ENCODE data around the gene NRG2. TPM values are rescaled to one million over a fixed set of nuclear protein-coding genes. Genes with fewer than 3 reads are reported as not detected.

NRG2 gene
- polyA plus RNA-seq, 3 donors = 0.72 to 1.7 (median 1.5) TPM

DNA sequence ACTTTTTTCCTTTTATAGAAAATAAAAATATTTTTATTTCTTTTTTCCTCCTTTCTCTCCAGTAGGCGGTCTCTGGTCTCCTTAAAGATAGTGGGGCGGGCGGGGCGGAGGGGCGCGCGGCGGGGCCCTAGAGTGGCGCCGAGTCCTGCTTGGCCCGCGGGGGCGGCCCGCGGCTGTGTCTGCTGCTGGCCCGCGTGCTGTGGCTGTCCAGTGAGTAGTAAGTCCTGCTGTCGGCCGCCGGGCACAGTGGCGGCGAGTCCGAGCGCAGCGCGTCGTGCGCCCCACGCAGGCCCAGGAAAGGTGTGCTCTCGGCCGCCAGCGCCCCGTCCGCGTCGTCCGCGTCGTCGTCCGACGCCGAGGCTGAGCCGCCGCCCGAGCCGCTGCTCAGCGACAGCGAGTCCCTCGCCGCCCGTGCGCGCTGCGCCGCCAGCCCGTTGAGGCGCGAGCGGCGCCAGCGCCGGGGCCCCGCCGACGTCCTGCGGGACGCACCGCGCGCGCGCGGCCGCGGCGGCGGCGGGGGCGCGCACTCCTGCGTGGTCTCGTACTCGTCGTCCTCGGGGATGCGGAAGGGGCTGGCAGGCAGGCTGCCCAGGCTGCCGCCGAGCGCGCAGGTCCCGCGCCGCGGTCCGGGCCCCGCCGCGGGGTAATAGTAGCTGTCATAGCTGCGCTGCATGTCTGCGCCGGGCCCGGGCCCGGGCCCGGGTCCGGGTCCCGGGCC lies 195.2 kb downstream of the NRG2 start:
- peak in 2 of 3 donors; percentile 53 to 57 for DNase-seq (ENCODE audit: low read depth in 3 of 3, low spot score in 2 of 3)

- DNase-seq (ENCODE audit: low read depth in 3 of 3, low spot score in 2 of 3) = no peak
These were observed 196.0 kb downstream of the NRG2 start for GRCh38 chr5:139847091-139847490.

GRCh38 chr5:139845846-139846681 lies 197.0 kb downstream of the NRG2 start:
- DNase-seq (ENCODE audit: low read depth in 3 of 3, low spot score in 2 of 3) = no peak

- DNase-seq (ENCODE audit: low read depth in 3 of 3, low spot score in 2 of 3) = peak in 1 of 3 donors; percentile 41
These were observed 198.5 kb downstream of the NRG2 start for GRCh38 chr5:139844472-139845145.

- no peak for DNase-seq (ENCODE audit: low read depth in 3 of 3, low spot score in 2 of 3)
These were observed 199.1 kb downstream of the NRG2 start for GRCh38 chr5:139843991-139844390.

DNA sequence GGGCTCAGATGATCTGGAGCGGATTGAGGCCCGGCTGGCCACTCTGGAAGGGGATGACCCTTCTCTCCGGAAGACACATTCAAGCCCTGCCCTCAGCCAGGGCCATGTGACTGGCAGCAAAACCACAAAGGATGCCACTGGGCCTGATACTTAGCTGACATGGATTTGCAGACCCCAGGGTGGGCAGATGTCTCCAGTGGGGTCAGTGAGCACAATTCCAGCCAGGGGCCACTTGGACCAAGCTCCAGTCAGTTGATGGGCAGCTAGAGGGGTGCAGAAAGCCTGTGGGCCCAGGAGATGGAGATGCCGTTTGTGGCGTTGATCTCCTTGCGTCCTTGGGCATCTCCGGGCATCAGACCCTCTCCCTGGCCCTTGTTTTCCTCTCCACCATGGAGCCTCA lies 200.8 kb downstream of the NRG2 start:
- no peak for DNase-seq (ENCODE audit: low read depth in 3 of 3, low spot score in 2 of 3)

DNA sequence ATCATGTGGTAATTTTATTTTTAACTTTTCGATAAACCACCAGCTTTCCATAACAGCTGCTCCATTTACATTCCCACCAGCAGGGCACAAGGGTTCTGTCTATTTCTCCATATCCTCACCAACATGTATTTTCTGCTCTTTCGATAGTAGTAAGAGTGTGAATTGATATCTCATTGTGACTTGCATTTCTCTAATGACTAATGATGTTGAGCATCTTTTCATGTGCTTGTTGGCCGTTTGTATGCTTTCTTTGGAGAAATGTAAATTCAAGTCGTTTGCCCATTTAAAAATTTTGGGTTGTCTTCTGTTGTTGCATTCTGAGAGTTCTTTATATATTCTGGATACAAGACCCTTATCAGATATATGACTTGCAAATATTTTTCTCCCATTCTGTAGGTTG lies 201.6 kb downstream of the NRG2 start:
- DNase-seq (ENCODE audit: low read depth in 3 of 3, low spot score in 2 of 3) = no peak

DNA sequence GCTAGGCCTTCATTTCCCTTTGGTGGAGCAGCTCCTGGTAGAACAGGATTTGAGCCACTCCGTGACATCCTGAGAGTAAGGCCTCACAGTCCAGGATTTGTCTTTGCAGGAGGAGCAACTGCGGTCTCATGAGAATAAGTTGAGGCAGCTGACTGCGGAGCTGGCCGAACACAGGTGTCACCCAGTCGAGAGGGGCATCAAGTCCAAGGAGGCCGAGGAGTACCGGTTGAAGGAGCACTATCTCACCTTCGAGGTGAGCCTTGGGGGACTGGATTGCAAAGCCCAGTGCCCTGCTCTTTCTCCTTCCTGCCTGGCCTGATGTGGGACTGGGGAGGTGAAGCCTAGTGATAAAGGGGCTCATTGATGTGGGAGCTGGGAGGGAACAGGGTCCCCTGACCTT lies 203.2 kb downstream of the NRG2 start:
- DNase-seq (ENCODE audit: low read depth in 3 of 3, low spot score in 2 of 3) = no peak

- DNase-seq (ENCODE audit: low read depth in 3 of 3, low spot score in 2 of 3) = no peak
These were observed 203.8 kb downstream of the NRG2 start for GRCh38 chr5:139839232-139839815.

GRCh38 chr5:139838381-139839197 lies 204.5 kb downstream of the NRG2 start:
- DNase-seq (ENCODE audit: low read depth in 3 of 3, low spot score in 2 of 3) = no peak

- DNase-seq (ENCODE audit: low read depth in 3 of 3, low spot score in 2 of 3) = no peak
These were observed 205.3 kb downstream of the NRG2 start for GRCh38 chr5:139837711-139838380.

DNA sequence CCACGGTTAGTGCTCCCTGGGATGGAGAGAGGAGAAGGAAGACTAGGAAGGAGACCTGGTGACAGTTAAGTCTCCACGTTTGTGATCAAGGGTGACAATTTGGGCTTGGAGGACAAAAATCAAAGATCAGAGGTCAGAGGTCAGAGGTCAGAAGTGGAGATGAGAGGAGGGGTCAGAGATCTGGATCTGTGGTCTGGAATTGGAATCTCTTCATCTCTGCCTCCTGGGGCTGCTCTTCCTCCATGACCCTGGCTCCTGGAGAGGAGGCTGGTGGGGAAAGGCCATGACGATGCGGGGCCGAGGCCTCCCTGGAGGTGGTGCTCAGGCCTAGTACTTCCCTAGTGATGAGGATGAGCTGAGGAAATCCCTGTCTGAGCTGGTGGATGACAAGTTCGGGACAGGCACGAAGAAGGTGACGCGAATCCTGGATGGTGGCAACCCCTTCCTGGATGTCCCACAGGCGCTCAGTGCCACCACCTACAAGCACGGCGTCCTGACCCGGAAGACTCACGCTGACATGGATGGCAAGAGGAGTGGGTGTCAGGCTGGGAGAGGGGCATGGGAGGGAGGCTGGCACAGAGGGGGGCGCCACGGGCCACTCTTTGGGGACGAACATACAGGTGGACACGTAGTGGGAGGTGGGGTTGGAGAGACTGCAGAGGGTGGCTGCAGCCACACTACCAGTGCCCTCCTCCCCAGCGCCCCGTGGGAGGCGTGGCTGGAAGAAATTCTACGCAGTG lies 206.5 kb downstream of the NRG2 start:
- DNase-seq (ENCODE audit: low read depth in 3 of 3, low spot score in 2 of 3) = no peak

DNA sequence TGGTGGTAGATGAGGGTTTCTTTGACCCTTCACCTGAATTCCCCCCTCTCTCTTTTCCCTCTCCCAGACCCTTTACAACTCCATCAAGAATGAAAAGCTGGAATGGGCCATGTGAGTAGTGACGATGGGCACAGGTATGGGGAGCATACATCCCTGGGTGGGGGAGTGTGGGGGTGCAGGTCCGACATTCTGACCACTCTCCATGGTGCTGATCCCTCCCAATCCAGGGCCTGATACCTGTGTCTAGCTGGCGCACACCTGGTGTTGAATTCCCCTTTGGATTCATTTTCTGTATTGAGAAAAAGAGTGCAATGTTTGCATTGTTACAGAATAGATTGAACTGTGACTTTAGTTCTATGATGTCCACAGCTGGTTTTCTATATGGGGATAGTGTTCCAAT lies 207.4 kb downstream of the NRG2 start:
- no peak for DNase-seq (ENCODE audit: low read depth in 3 of 3, low spot score in 2 of 3)

GRCh38 chr5:139833525-139833924 lies 209.6 kb downstream of the NRG2 start:
- no peak for DNase-seq (ENCODE audit: low read depth in 3 of 3, low spot score in 2 of 3)

DNA sequence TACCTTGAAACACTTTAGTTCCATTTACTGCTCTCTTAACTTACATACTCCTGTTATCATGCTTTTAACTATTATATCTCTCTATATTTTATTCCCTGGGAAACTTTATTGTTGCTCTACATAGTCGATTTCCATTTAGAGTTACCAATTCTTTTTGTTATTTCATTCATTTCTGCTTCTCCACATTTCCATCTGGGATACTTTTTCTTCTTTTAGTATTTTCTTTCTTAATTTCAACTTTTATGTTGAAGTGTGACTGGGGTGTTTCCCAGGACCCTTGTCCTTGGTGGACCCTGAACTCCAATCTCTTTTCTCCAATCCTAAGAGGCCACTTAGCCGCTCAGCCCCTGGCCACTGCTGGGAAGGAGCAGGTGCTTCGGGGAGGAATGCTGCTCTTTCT lies 211.5 kb downstream of the NRG2 start:
- no peak for DNase-seq (ENCODE audit: low read depth in 3 of 3, low spot score in 2 of 3)

DNA sequence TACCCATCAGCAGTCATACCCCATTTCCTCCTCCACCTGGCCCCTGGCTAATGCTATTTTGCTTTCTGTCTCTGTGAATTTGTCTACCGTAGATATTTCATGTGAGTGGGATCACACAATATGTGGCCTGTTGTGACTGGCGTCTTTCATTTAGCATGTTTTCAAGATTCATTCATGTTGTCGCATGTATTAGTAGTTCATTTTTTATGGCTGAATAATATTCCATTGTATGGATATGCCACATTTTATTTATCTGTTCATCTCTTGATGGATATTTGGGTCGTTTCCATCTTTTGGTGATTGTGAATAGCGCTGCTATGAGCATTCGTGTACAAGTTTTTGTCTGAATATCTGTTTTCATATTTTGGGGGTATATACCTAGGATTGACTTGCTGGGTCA lies 213.6 kb downstream of the NRG2 start:
- no peak for DNase-seq (ENCODE audit: low read depth in 3 of 3, low spot score in 2 of 3)

DNA sequence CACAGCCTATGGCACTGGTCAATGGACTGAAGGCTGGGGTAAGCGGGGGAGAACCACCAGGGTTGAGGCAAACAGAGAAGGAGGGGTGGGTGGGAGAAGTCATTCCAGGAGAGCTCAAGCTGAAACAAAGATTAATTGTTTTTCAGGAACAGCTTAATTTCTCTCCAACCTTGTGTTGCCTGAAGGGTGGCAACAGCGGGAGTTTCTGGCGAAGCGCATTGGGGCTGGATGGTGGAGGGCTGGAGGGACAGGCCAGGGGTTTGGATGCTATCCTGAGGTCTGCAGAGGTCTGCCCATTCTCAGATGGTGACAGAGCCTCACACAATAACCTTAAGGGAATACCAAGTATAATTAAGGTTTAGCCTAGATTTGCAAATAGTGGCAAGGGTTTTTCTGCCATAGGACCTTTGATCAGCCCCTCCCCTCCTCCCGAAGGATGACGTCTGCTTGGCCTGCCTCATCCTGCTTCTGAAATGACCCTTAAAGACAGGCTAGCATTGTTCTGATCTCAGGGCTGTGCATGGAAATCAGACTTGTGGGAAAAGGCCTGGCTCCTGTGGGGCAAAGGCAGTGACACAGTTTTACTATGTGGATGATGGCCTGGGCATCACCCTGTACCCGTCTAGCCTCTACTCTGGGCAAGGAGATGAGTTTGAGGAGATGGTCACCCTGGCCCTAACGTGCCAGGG lies 214.7 kb downstream of the NRG2 start:
- DNase-seq (ENCODE audit: low read depth in 3 of 3, low spot score in 2 of 3) = no peak

DNA sequence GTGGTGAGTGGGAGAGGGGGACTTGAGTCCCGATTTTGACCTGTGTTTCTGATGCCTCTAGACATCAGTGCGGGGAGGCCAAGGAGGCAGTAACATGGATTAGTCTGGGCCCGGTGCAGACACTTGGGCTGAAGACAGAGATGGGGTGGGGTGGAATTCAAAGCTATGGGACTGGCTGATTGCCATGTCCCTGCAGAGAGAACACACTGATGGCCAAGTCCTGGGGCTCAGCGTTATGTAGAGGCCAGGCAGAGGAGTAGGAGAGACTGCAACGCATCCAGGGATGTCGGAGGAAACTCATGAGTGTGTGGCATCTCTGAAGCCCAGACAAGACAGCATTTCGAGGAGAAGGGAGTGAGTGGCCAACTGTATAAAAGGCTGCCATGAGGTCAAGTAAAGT lies 217.4 kb downstream of the NRG2 start:
- DNase-seq (ENCODE audit: low read depth in 3 of 3, low spot score in 2 of 3) = no peak

Measured in right renal cortex interstitium (tissue), 3 donors.